Femur (tissue), 1 donor: ENCODE measurements around the gene RBBP7.

ENCODE experiments used
- DNase-seq: peaks from one replicate; pipeline ENCODE4 v3.0.0-alpha.2; 2017

RBBP7 gene

GRCh38 chrX:16822723-16823122 is 47.4 kb downstream of the RBBP7 start:
- DNase-seq: no peak

DNA sequence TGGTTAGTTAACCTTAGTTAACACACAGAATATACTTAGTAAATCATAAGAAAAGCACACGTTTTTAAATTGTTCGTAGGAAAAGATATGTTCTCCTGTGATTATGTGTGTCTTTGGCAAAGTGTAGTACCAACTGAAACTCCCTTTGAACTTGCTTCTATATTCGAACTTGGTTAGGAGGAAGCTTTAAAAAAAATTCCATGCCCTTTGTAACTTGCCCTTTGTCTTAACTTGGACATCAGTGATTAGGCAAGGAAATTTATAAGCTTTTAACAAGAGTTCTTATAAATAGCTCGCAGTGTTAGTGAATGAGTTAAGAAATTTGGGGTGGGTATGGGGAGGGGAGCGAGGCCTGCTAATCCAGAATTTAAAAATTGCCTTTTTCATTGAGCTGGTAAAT is 50.5 kb downstream of the RBBP7 start:
- no peak for DNase-seq

- DNase-seq: no peak
Observed at GRCh38 chrX:16814597-16814996, 55.6 kb downstream of the RBBP7 start.

- DNase-seq: no peak
Observed at GRCh38 chrX:16807976-16808542, 62.1 kb downstream of the RBBP7 start.

DNA sequence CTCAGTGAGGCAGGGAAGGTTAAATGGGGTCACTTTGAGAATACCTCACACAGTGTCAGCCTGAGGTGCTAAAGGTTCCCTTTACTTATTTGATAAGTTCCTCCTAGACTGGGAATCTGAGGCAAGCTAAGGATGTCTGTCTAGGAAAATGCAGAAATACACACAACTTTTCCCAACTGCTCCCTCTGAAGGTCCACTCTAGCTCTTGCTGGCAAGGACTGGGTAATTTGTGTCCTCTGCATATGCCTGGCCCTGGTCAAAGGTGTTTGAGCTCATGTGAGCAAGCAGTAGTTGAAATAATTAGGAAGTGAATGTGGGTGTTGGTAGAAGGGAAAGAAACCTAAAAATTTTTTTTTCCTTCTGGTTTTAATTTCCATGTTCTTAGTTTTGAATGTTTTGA is 62.6 kb downstream of the RBBP7 start:
- DNase-seq: no peak

- no peak for DNase-seq
Observed at GRCh38 chrX:16804923-16805464, 65.2 kb downstream of the RBBP7 start.

GRCh38 chrX:16797841-16798240 is 72.3 kb downstream of the RBBP7 start:
- no peak for DNase-seq

DNA sequence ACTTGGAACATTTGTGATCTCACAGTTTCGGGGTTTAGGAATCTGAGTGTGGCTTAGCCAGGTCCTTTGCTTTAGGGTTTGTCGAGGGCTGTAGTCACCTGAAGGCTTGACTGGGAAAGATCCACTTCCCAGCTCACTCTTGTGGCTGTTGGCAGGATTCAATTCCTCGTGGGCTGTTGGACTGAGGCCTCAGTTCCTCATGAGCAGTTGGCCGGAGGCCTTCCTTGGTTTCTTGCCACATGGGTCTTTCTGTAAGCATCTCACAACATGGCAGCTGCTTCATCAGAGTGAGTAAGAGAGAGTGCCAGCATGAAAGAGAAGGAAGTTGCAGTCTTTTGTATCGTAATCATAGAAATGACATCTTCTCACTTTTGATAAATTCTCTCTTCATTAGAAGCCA is 72.8 kb downstream of the RBBP7 start:
- DNase-seq: peak; percentile 23

DNA sequence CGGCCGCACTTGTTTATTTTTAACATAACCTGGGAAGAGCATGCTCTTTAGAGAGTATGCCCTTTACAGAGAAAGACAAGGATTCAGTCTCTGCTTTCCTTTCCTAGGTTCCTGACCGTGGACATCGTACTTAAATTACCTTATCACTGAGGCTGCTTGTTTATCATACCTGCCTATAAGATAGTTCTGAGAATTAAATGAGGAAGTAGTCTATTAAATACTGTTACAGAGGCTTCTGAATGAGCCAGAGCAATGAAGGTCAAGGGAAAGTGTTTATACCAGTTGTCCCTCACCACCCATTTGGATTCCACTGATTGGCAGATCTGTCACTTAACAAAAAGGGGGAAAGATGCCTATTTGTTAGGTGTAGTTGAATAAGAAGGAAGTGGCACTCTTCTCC is 73.9 kb downstream of the RBBP7 start:
- no peak for DNase-seq
